ENCODE measurements around the gene ZDHHC4.

DNA sequence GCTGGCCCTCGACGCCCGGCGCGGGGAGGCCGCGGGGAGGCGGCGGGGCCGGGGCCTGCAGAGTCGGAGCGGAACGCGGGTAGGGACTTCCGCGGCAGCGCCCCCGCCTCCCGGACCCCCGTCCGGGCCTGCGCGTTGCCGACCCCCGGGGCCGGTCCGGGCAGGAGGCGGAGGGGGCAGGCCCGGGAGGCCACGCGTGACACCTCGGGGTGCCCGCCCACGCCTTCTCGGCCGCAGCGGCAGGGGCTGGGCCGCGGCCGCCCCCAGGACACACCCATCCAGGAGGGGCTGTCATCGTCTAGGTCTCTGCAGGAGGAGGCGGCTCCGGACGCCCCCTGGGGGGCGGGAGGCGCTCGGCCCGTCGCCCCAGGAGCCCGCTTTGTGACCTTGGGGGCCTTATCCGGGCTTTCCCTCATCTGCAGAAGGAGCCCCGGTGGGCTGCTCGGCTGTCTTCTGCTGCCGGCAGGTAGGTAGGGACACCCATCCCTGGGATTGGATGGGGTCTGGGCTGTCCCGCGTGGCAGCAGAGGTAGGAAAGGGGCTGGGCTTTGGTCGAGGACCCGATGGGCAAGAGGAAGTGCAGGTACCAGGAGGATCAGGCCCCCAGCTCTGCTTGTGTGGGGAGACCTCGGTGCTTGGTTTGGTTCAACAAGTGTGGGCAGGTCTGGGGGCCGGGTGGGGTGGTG is 60.4 kb downstream of the ZDHHC4 start:
- TF ChIP-seq, protein P1, sequence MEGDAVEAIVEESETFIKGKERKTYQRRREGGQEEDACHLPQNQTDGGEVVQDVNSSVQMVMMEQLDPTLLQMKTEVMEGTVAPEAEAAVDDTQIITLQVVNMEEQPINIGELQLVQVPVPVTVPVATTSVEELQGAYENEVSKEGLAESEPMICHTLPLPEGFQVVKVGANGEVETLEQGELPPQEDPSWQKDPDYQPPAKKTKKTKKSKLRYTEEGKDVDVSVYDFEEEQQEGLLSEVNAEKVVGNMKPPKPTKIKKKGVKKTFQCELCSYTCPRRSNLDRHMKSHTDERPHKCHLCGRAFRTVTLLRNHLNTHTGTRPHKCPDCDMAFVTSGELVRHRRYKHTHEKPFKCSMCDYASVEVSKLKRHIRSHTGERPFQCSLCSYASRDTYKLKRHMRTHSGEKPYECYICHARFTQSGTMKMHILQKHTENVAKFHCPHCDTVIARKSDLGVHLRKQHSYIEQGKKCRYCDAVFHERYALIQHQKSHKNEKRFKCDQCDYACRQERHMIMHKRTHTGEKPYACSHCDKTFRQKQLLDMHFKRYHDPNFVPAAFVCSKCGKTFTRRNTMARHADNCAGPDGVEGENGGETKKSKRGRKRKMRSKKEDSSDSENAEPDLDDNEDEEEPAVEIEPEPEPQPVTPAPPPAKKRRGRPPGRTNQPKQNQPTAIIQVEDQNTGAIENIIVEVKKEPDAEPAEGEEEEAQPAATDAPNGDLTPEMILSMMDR (IDR thresholded peaks at IDR 0.05), result no peak
- no peak for TF ChIP-seq POLR2A (IDR thresholded peaks at IDR 0.05)
